KMS-11 (cell line): Measurements from ENCODE around the gene HSDL1.

Source experiments
- H2AFZ ChIP-seq: fragments of 200-600 bp; sonication (generic); 2 replicates; pipeline ENCODE4 v1.6.1; 2016; ENCODE audit warnings: antibody characterized with exemption, mixed run types, low read depth
- H3K27ac ChIP-seq: fragments of 200-600 bp; sonication (generic); 2 replicates; pipeline ENCODE4 v1.6.1; 2016; ENCODE audit warnings: mild to moderate bottlenecking, mixed run types
- H3K27me3 ChIP-seq: fragments of 200-600 bp; sonication (generic); 2 replicates; pipeline ENCODE4 v1.6.1; 2017; ENCODE audit warnings: mild to moderate bottlenecking, low read depth, mixed run types, moderate library complexity; ENCODE audit not compliant: insufficient read depth
- H3K36me3 ChIP-seq: fragments of 200-600 bp; sonication (generic); 2 replicates; pipeline ENCODE4 v1.6.1; 2017; ENCODE audit warnings: mild to moderate bottlenecking, mixed run types; ENCODE audit not compliant: insufficient read depth
- H3K4me1 ChIP-seq: fragments of 200-600 bp; sonication (generic); 2 replicates; pipeline ENCODE4 v1.6.1; 2016; ENCODE audit warnings: mild to moderate bottlenecking, low read depth, mixed run types; ENCODE audit not compliant: poor library complexity, severe bottlenecking
- H3K4me2 ChIP-seq: fragments of 200-600 bp; sonication (generic); 2 replicates; pipeline ENCODE4 v1.7.0; 2016; ENCODE audit warnings: mild to moderate bottlenecking, mixed run types
- H3K4me3 ChIP-seq: fragments of 200-600 bp; sonication (generic); IDR thresholded peaks from 2 replicates; pipeline ENCODE4 v1.6.1; 2017; ENCODE audit warnings: low read depth, low read length, mixed read lengths; ENCODE audit not compliant: insufficient read depth
- H3K79me2 ChIP-seq: fragments of 200-600 bp; sonication (generic); 2 replicates; pipeline ENCODE4 v1.6.1; 2016; ENCODE audit warnings: low read depth, mixed run types; ENCODE audit not compliant: insufficient read depth
- H3K9ac ChIP-seq: fragments of 200-600 bp; sonication (generic); 2 replicates; pipeline ENCODE4 v1.6.1; 2016; ENCODE audit warnings: mild to moderate bottlenecking, mixed run types
- H4K20me1 ChIP-seq: fragments of 200-600 bp; sonication (generic); 2 replicates; pipeline ENCODE4 v1.6.1; 2016; ENCODE audit warnings: mild to moderate bottlenecking, mixed run types; ENCODE audit not compliant: insufficient read depth
- CTCF ChIP-seq: fragments of 200-600 bp; sonication (generic); conservative IDR thresholded peaks from 2 replicates; pipeline ENCODE4 v1.6.1; 2017; ENCODE audit warnings: low read depth, mild to moderate bottlenecking, antibody characterized with exemption, low read length, moderate library complexity, mixed read lengths

The HSDL1 gene

GRCh38 chr16:84082835-84083569 is 62.0 kb downstream of the HSDL1 start:
- TF ChIP-seq CTCF, result no peak
- H3K27me3 ChIP-seq, result no peaks in the 10 kb centered on the region
- H3K4me3 ChIP-seq, result no peak overlapping the region
- no peaks in the 10 kb centered on the region; the same call in 1 of the 2 replicates for H4K20me1 ChIP-seq
- no peak overlapping the region for H3K4me2 ChIP-seq
- no peak overlapping the region for H3K9ac ChIP-seq
- no peaks in the 10 kb centered on the region for H3K36me3 ChIP-seq
- H3K27ac ChIP-seq, result no peak overlapping the region
- peaks cover 35% of the 10 kb centered on the region for H3K4me1 ChIP-seq
- 0 out of 2 replicates have a peak, but pooled peaks cover 5% of the 10 kb centered on the region for H3K79me2 ChIP-seq
- H2AFZ ChIP-seq, result no peak overlapping the region

GRCh38 chr16:84082110-84082509 is 62.9 kb downstream of the HSDL1 start:
- H3K27me3 ChIP-seq, result no peaks in the 10 kb centered on the region
- H3K4me3 ChIP-seq, result no peak overlapping the region
- no peaks in the 10 kb centered on the region; the same call in 1 of the 2 replicates for H4K20me1 ChIP-seq
- H3K27ac ChIP-seq, result no peak overlapping the region
- peaks cover 26% of the 10 kb centered on the region for H3K4me1 ChIP-seq
- peaks cover 5% of the 10 kb centered on the region; the same call in 1 of the 2 replicates for H3K79me2 ChIP-seq
- no peak overlapping the region for H3K4me2 ChIP-seq
- H2AFZ ChIP-seq, result no peak overlapping the region
- no peaks in the 10 kb centered on the region for H3K36me3 ChIP-seq
- no peak for TF ChIP-seq CTCF
- no peak overlapping the region for H3K9ac ChIP-seq

GRCh38 chr16:84081446-84081989 is 63.5 kb downstream of the HSDL1 start:
- Histone ChIP-seq H3K27me3 (no peaks in the 10 kb centered on the region), H3K27ac (no peak overlapping the region), H3K9ac (no peak overlapping the region), H3K4me2 (no peak overlapping the region), H3K79me2 (peaks cover 5% of the 10 kb centered on the region; the same call in 1 of the 2 replicates), H3K36me3 (no peaks in the 10 kb centered on the region), H2AFZ (no peak overlapping the region), H4K20me1 (no peaks in the 10 kb centered on the region; the same call in 1 of the 2 replicates), H3K4me1 (peaks cover 21% of the 10 kb centered on the region), H3K4me3 (no peak overlapping the region)
- no peak for TF ChIP-seq CTCF

GRCh38 chr16:84080813-84081212 is 64.2 kb downstream of the HSDL1 start:
- peaks cover 5% of the 10 kb centered on the region; the same call in 1 of the 2 replicates for H3K79me2 ChIP-seq
- H3K36me3 ChIP-seq, result no peaks in the 10 kb centered on the region
- H3K4me1 ChIP-seq, result peaks cover 13% of the 10 kb centered on the region
- no peak overlapping the region for H3K9ac ChIP-seq
- H3K27me3 ChIP-seq, result no peaks in the 10 kb centered on the region
- no peak overlapping the region for H3K27ac ChIP-seq
- no peak overlapping the region for H3K4me2 ChIP-seq
- TF ChIP-seq CTCF, result no peak
- H3K4me3 ChIP-seq, result no peak overlapping the region
- no peak overlapping the region for H2AFZ ChIP-seq
- H4K20me1 ChIP-seq, result no peaks in the 10 kb centered on the region; the same call in 1 of the 2 replicates
